GM21515 (cell line): ENCODE measurements around the gene CREB3L1.

ENCODE experiments used
- ATAC-seq: cut with Tn5 transposase; IDR thresholded peaks from one replicate; pipeline ENCODE4 v1.9.1; 2021; ENCODE audit not compliant: unreplicated experiment

The CREB3L1 gene, protein sequence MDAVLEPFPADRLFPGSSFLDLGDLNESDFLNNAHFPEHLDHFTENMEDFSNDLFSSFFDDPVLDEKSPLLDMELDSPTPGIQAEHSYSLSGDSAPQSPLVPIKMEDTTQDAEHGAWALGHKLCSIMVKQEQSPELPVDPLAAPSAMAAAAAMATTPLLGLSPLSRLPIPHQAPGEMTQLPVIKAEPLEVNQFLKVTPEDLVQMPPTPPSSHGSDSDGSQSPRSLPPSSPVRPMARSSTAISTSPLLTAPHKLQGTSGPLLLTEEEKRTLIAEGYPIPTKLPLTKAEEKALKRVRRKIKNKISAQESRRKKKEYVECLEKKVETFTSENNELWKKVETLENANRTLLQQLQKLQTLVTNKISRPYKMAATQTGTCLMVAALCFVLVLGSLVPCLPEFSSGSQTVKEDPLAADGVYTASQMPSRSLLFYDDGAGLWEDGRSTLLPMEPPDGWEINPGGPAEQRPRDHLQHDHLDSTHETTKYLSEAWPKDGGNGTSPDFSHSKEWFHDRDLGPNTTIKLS

DNA sequence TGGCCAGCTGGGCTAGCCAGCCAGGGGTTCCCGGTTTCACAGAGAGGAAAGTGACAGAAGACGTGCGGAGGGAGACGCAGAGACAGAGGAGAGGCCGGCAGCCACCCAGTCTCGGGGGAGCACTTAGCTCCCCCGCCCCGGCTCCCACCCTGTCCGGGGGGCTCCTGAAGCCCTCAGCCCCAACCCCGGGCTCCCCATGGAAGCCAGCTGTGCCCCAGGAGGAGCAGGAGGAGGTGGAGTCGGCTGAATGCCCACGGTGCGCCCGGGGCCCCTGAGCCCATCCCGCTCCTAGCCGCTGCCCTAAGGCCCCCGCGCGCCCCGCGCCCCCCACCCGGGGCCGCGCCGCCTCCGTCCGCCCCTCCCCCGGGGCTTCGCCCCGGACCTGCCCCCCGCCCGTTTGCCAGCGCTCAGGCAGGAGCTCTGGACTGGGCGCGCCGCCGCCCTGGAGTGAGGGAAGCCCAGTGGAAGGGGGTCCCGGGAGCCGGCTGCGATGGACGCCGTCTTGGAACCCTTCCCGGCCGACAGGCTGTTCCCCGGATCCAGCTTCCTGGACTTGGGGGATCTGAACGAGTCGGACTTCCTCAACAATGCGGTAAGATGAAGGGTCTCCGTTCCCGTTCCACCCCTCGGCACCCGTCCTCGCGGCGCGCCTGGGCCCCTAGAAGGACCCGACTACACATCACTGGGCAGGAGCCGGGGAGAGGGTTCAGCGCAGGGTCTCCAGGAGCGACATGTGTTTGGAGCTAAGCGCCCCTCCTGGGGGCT, at the start of gene CREB3L1:
Gene CREB3L1 (plus strand): TSS at position 41 of the 765 bp plus-strand sequence. CDS start 450 bp downstream, at position 491.
- ATAC-seq, result no peak

DNA sequence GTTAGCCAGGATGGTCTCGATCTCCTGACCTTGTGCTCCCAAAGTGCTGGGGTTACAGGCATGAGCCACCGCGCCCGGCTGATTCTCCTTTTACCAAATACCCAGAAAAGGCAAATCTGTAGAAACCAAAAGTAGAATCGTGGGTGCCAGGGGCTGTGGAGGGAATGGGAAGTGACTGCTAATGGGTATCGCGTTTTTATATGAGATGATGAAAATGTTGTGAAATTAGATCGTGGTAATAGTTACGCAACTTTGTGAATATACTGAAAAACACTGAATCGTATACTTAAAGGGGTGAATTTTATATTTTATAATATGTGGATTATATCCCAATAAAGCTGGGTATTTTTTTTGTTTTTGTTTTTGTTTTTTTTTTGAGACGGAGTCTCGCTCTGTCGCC, 48.2 kb upstream of the CREB3L1 start:
- ATAC-seq, result no peak

- no peak for ATAC-seq
These were observed 43.2 kb upstream of the CREB3L1 start for GRCh38 chr11:46234311-46234710.

- no peak for ATAC-seq
These were observed 41.4 kb upstream of the CREB3L1 start for GRCh38 chr11:46235777-46236688.

DNA sequence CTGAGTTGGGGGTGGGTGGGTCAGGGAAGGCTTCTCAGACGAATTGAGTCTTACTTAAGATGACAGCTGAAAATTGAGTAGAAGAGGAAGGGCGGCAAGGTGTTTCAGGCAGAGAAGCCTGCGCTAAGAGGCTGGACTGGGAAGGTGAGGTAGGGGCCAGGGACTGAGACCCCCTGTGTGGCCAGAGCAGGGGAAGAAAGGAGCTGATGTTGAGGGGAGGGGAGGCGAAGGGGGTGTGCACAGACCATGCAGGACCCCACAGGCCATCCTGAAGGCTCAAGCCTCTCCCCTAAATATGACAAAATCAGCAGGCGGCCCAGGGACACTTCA, 40.6 kb upstream of the CREB3L1 start:
- no peak for ATAC-seq

DNA sequence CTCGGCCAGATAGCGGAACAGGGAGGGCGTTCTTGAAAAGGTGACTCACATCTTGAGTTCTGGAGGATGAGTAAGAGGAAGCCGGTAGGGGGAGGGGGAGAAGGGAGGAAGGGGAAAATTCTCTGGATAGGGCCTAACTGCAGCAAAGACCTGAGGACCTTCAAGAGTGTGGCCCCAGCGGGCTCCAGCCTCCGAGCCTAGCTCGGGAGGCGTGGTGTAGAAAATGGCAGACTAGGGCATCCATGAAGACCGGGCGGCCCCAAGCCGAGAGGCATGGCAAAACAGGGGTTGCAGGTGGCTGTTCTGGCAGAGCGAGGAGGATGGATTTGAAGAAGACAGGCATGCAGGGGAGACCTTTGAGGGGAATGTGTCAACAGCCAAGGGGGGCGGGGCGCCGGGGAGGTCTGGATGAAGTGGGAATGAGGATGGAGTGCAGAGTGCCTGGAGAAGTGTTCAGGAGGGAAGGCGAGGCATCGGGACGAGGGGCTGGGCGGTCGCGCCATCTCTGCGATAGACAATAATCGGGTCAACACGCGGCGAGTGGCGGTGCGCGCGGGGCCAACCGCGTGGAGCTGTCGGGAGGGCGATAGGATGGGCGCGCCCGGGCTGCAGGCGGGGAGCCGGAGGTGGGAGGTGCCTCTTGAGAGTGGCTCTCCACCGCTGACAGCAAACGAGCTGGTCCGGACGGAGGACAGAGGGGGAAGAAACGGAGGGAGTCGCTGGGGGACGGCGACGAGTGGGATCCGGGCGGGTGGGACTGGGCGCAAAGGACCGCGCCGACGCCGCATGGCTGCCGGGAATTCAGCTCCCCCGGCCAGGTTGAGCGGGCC, 40.0 kb upstream of the CREB3L1 start:
- ATAC-seq, result no peak

DNA sequence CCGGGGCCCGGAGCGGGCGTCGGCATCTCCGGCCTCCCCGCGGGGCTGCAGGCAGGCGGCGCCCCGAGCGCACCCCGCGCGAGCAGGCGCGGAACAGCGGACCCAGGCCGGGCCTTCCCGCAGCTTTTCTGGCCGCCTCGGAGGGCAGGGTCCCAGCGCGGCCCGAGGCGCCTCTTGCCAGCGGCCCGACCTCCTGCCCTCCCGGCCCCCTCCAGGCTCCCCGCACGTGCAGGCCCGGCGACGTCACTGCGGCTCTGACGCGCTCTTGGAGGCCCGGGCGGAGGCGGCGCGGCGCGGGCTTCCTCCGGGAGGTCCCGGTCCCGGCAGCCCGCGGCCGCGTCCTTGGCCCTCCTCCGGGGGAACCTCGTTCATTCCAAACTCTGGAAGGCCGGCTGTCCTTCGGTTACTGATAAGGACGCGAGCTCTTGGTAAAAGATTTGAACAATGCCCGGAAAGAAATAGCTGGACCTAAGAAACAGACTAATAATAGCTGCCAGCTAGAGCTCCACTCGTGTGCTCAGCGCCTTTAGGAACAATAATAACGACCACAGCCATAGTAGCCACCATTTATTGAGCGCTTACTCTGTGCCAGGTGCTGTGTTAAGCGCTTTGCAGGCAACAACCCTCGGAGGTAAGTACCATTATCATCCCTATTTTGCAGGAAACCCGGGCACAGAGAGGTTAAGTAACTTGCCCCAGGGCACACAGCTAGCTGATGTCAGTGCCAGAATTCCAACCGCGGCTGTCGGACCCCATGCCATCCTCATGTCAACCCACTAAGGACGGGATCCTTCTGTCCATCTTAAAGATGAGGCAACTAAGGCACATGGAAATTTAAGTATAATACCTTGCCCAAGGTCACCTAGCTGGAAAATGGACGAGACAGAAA, 39.1 kb upstream of the CREB3L1 start:
- ATAC-seq, result no peak

DNA sequence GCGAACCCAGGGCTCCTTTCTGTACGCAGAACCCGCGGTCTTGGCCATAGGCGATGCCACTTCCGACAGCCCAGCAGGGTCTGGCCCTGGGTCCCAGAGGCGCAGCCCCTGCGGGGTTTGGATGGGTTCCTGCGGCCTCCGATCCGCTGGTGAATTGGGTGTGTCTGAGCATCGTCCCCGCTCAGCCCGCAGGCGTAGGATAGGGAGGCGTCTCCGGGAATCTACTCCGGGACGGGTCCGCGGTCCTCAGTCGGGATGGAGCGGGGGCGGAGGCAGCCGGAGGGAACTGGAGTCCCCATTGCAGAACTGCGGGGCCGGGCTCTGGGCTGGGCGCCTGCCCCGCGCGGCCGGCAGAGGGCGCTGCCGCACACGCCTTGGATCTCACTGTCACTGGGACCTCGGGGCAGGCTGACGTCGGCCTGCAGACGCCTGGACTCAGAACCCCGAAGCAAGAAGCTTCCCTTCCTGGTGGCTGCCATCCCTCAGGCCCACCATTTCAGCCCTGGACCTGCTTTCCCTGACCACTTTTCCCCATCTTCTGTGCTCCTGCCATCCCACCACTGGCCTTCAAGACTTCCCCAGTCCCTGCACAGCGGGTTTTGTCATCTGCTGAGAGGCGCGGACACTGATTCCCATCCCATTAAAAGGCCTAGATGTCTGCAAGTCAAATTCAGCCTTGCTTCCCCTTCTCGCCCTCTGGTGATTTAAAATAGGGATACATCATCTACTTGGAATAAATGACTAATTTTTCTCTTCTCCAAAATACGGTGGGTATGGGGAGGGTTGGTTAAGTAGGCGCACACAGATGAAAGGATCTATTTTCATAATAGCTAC, 38.3 kb upstream of the CREB3L1 start:
- ATAC-seq, result peak; percentile 62

DNA sequence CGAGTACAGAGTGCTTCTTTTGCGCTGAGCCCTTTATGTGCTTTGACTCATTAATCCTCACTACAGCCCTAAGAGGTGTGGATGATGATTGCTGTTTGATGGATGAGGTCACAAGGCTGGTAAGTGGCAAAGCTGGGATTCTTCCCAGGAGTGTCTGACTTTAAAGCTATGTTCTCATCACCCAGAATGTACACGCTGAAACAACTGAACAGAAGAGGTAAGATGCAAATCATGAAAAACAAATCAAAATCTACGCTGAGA, 37.7 kb upstream of the CREB3L1 start:
- ATAC-seq, result no peak

DNA sequence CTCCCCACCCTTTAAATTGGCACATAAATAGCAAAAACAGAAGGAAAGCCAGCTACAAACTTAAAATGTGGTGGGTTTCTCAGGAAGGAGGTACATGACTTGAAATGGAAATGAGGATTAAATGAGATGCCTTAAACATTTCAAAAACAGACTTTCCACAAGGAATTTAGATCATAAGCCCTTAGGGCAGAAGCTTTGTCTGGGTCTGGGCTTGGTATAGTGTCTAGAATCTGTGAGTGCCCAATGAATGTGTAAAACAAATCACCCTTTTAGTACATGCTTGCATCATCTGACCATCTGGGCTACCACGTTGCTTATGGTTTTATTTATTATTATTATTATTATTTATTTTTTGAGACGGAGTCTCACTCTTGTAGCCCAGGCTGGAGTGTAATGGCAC, 37.1 kb upstream of the CREB3L1 start:
- ATAC-seq, result no peak

GRCh38 chr11:46240861-46241260, 36.6 kb upstream of the CREB3L1 start:
- ATAC-seq, result no peak

- no peak for ATAC-seq
These were observed 35.2 kb upstream of the CREB3L1 start for GRCh38 chr11:46242041-46242951.

- ATAC-seq, result peak; percentile 76
These were observed 34.3 kb upstream of the CREB3L1 start for GRCh38 chr11:46242952-46243795.

DNA sequence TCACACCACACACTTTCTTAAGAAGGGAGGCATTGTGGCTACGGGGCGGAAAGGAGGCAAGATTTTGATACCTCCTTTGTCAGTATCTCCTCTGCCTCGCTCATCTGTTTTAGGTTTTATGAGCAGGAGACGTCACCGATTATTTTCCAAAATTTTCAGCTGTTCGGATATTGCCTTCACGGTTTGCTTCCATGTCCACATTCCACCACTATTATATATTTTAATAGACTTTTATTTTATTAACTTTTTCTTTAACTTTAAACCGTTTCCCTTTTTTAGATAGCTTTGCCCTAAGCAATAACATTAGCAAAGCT, 33.7 kb upstream of the CREB3L1 start:
- ATAC-seq, result no peak

- no peak for ATAC-seq
These were observed 30.9 kb upstream of the CREB3L1 start for GRCh38 chr11:46246521-46246920.

DNA sequence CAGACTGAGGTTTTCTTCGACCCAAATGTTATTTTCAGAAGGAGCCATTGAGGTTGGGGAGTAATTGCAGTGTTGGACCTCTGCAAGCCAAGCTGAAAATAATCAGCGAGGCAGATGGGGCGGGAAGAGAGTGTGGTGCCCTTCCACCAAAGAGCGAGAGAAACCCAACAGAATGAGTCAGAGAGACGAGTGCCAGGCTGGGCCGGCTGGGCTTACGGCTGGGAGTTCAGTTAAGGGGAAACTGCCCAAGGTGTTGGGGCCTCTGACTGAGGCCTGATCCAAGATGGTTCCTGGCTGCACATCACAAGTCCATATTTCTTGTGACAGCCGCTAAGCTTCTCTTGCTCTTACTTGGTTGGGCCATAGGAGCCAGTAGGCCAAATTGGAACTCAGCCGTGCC, 30.4 kb upstream of the CREB3L1 start:
- no peak for ATAC-seq

GRCh38 chr11:46247659-46248058, 29.8 kb upstream of the CREB3L1 start:
- ATAC-seq, result no peak
